Limb (tissue), 2 donors: Measurements from ENCODE around the gene FYB1.

Experiments
- DNase-seq, 2 donors: peaks; one replicate each; pipeline ENCODE4 v3.0.0-alpha.2; 2016; ENCODE audit errors: extremely low spot score in 2 of 2

Gene FYB1

GRCh38 chr5:39121315-39121714, 98.0 kb downstream of the FYB1 start:
- no peak for DNase-seq

- DNase-seq = no peak
Measured at GRCh38 chr5:39120052-39120420, 99.3 kb downstream of the FYB1 start.

DNA sequence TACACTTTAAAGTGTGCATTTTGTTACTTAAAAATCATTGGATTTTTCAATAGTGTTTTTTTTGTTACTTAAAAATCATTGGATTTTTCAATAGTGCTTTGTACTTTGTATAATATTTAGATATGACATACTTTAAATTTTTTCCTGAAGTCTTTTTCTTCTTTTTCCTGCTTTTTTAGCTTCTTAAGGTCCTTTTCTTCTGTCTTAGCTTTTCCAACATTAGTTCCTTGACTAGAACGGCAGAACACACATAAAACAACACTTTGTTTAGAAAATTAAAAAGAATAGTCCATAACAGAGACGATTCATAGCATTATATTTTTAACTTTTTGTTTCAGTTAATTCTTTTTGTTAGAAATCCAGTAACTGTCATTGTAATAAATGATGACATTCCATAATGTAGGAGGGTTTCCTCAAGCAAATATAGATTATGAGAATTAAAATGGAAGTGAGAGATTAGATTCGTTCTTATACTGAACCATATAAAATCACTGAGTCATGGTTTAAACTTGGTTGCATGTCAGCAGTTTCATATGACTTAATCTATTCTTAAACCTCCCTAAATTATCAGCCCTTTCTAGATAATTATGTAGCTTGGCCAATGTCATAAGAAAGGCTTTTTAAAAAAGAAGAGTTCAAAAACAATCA, 99.8 kb downstream of the FYB1 start:
- no peak for DNase-seq

GRCh38 chr5:39118638-39119037, 100.7 kb downstream of the FYB1 start:
- DNase-seq = no peak

- no peak for DNase-seq
Measured at GRCh38 chr5:39117401-39117800, 102.0 kb downstream of the FYB1 start.

DNA sequence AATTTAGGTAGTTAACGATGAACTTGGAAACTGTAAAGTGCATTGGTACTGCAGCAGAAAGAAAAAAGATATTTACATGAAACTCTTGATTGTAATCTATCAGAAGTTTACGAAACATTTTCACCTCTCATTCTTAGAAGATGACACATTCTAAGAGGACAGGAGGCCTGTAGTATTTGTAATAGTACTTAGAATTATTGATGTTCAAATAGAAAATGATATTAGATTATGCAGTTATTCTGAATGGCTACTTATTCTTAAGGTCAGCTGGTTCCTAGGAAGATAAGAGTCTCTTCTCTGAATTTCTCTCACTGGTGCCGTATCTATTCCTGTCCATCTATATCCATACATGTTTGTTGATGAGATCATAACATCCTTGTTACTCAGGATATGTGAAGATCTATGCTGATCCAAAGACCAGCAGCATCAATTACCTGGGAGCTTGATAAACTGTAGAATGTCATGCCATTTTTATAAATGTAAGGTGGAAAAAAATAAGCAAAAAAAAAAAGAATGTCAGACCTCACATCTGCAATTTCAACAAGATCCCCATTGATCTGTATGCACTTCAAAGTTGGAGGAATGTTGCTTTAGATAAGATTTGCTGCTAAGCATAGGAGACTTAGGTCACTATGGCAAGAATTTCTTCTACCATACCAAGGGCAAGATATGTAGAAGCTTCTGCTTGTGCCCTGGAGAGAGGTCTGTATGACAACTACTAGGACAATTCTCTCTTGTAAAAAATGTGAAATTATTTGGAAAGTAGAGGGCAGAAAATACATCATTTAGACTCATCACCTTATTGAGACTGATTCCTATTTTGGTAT, 102.8 kb downstream of the FYB1 start:
- DNase-seq = no peak

DNA sequence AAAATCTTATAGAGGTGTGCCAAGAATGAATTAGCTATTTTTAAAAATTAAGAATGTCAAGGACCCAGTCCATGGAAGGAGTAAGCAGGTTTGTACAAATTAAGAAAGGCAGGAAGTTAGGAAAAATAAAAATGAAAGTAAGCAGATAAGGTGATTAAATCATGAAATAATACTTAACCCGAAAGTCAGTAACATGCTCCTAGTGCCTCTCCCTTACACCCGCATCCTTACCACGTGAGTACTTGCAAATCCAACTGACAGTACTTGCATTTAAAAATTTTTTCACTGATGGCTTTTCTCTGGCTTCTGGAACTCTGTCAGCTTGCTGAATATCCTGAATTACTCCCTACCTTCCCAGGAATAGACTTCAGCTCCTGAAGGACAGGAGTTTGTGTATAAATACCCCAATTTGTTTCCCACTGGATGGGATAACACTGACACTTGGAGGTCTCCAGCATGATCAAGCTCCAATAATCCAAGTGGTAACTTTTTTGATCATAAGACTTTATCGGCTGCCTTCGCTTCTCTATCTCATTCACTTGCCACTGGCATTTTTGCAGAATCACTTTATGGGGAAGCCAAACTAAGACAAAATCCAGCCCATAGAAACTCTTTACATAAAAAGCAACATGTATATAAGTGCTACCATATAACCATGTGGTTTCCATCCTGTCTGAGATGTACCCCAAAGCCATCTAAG, 103.6 kb downstream of the FYB1 start:
- DNase-seq = no peak

GRCh38 chr5:39114155-39114554, 105.2 kb downstream of the FYB1 start:
- DNase-seq = no peak

DNA sequence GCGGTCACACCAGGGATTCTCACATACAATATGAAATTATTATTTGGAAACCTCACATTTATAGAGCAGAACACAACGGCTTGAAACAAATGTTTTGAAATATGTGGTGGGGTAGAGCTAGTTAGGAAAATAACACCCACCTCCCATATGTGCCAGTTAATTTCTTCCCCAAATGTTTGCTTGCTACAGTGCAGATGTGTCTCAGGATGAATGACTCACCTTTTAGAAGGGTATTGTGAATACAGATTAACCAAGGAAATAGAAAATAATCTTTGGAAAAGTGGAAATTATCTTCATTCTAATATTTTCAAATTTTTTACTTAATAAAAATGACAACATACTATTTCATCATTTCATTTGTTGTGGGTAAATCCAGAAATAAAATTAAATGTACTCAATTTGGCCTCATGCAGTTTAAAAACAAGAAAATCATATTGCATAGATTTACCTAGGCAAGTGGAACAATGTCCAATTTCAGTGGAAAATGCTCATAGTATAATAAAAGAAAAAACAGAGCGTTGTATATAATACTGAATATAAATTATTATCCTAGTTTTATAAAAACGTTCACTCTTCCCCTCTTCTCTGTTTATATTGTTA, 105.9 kb downstream of the FYB1 start:
- DNase-seq = no peak

DNA sequence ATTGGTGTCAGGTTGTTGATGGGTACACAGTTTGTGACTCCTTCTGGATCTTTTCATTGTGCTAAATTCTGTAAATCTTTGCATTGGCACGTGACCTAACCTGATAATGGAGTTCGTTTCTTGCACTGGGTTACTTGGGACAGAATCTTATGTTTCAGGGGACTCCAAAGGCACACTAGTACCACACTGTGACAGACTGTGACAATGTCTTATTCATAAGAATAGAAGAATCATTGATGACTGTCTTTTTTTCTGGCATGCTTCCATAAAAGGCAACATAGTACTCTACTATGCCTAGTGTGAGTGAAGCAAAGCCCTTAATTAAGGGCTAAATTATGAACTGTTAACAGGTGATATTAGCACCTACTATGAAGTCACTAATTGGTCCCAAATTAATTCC, 109.8 kb downstream of the FYB1 start:
- DNase-seq = no peak

- DNase-seq = no peak
Measured at GRCh38 chr5:39108987-39109386, 110.4 kb downstream of the FYB1 start.

DNA sequence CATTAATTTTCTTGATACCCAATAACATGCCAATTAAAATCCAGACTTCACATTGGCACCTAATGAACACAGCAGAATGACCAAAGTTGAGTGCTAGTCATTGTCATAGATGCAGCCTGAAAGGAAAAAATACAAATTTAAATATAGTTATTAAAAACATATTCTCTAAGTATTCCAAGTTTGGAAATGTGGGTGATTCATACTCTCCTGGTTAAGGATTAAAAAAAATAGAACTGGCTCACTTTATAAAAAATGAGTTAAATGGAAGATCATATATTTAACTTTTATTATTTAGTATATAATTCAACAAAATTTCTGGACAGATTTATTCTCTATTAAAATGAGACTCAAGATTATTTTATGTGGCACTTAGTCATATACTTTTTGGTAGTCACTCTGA, 112.0 kb downstream of the FYB1 start:
- no peak for DNase-seq

- DNase-seq = peak in 1 of 2 donors; percentile 14
Measured at GRCh38 chr5:39106322-39106721, 113.0 kb downstream of the FYB1 start.

GRCh38 chr5:39104221-39104620, 115.1 kb downstream of the FYB1 start:
- DNase-seq = no peak

- no peak for DNase-seq
Measured at GRCh38 chr5:39102684-39103155, 116.6 kb downstream of the FYB1 start.

GRCh38 chr5:39100851-39101396, 118.4 kb downstream of the FYB1 start:
- DNase-seq = no peak

DNA sequence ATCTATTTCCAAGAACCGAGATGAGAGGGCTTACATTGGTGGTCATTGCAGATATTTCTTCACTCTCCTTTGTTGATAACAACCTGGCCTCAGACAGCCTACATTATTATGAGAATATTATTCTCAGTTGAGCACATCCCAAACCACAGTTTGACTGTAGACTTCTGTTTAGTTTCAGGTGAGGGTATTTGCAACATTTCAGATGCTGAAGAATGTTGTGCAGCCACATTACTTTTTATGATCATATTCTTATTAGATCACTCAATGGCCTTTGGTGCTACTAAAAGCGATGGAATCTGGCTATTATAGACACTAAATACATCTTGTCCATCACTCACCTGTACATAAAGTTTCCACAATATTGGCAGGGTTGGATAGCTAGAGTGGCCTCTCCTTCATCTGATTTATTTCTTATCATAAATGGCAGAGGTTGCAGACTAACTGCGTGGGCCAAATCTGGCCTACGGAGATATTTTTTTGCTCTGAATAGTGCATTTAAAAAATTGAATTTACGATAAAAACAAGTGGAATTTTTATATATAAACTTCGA, 119.0 kb downstream of the FYB1 start:
- no peak for DNase-seq

DNA sequence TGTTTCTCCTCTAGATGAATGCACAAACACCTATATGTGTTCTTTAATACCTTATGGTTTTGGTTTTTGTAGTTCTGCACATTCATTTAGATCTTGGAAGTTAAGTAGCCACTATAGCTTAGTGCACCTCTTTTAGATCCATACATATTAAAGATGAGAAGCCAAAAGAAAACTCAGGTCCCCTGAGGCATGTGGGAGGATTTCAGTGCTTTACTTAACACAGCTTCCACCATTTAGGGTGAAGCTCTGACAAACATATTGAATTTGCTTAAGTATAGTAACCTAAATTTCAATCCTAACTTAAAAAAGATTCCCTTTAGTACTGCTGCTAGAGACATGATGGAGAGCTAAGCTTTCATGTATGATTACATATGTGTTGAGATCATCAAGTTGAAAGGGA, 119.5 kb downstream of the FYB1 start:
- DNase-seq = no peak

GRCh38 chr5:39093352-39093751, 126.0 kb downstream of the FYB1 start:
- DNase-seq = no peak

- DNase-seq = no peak
Measured at GRCh38 chr5:39092581-39093351, 126.6 kb downstream of the FYB1 start.
